Activated CD8-positive, alpha-beta memory T cell treated with anti-CD3 and anti-CD28 coated beads, Interleukin-2, amount 50 U/mL, for 4 hours (primary cell): ENCODE results near the gene PRKCA.

ENCODE experiments used
- DNase-seq: peaks from one replicate; pipeline ENCODE4 v3.0.0-alpha.2; 2020

PRKCA gene

DNA sequence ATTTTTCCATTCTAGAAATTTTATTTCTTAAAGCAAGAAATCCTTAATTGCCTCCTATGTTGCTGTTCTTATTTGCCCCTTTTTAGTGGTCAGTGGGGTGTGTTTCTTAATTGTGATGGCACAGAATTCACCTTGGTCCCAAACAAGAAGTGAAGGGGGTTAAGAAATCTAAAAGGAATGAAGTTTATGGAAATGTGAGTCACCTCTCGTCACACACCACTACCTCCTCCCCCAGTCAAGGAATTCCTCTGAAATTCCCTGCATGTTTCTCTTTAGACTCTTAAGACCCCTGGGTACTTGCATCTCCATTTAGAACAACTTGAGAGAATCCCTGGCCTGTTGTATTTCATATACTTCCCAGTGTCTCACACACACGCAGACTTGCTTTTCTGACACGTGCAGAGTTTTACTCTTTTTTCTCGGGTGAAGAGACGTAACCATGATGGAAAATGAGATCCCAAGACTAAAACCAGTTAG lies 247.4 kb downstream of the PRKCA start:
- no peak for DNase-seq

DNA sequence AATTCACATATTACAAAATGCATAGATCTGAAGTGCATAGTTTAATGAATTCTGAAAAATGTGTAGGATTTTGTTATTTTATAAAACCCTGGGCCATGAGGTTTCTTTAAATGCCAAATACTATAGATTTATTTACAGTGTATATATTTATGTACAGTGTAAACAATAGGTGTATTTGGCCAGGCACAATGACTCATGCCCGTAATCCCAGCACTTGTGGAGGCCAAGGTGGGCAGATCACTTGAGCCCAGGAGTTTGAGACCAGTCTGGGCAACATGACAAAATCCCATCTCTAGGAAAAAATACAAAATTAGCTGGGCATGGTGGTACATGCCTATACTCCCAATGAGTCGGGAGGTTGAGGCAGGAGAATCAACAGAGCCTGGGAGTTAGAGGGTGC lies 249.4 kb downstream of the PRKCA start:
- no peak for DNase-seq

DNA sequence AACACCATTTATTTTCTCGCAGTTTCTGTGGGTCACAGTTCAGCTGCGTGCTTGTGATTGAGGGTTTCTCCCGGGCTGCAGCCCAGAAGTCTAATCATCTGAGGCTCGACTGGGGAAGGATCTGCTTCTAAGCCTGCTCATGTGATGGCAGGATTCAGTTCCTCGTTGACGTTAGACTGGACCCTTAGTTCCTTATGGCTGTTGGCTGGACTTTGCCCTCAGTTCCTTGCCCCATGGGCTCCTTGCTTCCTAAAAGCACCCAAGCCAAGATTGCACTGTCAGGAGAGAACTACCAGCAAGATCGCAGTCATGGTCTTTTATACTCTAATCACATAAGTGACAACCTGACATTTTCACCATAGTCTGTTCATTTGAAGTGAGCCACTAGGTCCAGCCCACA lies 250.0 kb downstream of the PRKCA start:
- no peak for DNase-seq

DNA sequence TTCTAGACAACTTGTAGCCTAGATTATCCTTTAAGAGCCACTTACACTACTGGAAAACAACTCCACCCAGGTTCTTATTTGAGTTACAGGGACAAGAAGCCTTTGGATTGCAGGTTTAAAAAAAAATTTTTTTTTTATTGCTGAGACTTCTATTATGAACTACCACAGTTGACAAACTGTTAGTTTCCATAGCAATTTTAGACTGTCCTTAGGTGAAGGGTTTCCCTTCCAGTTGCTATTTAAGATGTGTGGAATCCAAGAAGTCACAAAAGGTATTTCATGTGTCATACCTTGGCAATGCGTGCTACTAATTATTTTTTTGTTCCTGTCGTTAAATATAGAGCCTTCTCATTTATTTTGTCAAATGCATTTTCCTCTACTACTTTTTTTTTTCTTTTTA lies 253.2 kb downstream of the PRKCA start:
- DNase-seq, result no peak

GRCh38 chr17:66557200-66557599 lies 254.8 kb downstream of the PRKCA start:
- DNase-seq, result no peak

DNA sequence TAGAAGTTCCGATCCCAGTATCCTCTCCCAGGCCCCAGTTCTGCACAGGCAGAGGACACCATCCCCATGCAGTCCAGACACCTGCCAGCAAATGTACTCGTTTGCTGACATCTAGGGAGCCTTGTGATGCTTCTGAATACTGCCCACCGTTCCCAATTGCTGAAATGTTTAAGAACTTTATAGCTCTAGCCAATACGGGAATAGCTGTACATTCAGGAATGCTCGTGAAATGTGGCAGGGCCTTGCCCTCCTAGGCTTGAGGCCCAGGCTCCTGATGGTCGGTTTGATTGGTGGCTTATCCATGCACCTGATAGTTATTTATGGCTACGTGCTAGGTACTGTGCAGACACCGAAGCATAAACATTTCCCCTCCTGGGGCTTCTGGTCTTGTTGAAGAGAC lies 255.5 kb downstream of the PRKCA start:
- DNase-seq, result no peak

- no peak for DNase-seq
Observed at GRCh38 chr17:66560691-66561090, 258.3 kb downstream of the PRKCA start.

GRCh38 chr17:66562119-66562518 lies 259.7 kb downstream of the PRKCA start:
- no peak for DNase-seq

DNA sequence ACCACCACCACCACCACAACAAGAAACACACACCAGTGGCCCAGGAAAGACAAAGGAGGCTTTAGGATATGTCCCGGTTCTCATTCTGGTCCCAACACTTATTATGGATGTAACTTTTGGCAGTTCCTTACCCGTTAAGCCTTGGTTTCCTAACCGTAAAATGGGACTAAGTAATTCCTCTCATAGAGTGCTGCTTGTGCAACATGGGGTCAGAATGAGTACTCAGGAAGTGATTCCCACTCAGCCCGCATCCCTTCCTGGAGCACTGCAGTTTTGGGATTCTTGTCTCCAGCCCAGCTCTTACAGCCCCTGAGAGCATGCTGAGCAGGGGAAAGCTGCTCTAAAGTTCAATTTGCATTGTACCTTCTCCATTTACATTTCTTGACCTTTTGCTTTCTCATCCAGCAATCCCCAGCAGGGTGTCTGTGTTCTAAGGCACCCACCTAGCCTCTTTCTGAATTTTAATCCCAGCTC lies 262.6 kb downstream of the PRKCA start:
- no peak for DNase-seq

DNA sequence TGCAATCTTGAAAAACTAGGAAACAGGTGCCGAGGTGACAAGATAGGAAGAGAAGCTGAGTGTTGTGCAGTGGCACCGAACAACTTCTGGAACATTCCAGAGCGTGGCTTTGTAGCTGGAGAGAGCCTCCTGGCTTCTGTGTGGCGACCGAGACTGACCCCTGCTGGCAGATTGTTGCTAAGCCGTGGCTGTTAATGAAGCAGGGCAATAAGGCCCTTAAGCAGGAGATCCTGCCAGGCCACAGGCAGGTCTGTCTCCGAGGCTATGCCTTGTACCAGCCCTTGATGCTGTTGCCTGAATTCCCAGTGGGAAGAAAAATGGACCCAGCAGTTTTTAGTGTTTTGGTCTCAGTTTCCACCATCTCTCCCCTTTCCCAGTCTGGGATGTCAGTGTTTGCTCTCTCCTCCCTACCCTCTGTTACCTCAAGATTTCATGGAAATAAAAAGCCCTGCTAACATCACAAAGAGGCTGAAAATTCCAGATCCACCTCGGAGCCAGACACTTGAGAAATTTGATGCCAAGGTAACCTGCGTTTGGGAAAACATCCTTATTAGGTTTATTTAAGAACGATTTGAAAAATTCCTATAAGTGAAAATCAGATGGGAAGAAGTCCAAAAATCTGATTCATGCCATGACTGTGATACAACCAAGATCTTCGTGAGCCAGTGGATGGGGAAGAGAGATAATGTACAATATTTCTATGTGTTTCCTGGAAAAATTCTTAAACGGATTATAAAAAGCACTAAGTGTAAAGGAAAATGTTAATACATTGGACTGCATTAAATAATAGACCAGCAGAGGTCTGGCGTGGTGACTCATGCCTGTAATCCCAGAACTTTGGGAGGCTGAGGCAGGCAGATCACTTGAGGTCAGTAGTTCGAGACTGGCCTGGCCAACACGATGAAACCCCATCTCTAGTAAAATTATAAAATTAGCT lies 265.1 kb downstream of the PRKCA start:
- DNase-seq, result peak; percentile 86

DNA sequence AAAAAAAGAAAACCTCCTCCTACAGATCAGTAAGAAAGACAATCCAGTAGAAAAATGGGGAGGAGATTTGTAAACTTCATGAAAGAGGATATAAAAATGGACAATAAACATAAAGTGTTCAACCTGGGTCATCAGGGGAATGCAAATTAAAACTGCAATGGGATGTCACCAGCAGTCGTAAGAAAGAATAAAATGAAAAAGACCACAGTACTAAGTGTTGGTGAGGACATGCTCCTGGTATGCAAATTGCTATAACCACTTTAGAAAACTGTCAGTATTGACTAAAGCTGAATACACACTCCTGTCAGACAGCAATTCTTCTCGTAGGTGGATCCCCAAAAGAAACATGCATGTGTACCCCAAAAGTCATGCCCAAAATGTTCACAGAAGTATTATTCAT lies 267.2 kb downstream of the PRKCA start:
- no peak for DNase-seq

DNA sequence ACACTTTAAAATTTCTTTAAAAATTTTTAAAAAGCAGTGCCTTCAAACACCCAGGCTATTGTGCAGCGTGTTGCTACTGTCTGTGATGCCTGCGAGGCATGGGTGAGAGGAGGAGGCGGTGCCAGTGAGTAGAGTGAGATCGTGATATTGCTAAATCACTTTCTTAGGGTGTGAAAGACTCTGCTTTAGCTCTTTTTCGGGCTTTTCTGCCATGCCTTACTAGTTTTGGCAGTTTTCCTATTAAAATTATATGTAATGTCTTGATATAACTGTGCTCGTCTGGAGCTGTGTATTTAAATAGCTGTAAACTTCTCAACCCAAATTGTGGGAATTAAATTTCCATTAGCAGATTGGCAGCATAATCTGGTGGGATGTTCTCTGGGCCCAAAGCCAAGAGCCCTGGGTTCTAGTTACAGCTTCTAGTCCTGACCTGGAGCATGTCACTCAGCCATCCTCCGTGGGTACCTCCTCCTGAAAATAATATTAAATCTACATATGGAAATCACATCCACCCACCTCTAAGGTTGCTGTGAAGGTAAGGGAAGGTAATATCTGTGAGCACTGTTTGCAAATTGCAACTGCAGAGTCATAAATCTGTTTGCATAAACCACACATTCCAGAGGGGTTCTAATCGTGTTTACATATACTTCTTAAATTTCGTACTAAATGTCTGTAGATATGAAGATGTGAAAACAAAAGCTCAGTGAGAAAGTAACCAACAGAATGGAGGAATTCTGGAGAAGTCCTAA lies 268.2 kb downstream of the PRKCA start:
- DNase-seq, result no peak

GRCh38 chr17:66571745-66572144 lies 269.3 kb downstream of the PRKCA start:
- no peak for DNase-seq

DNA sequence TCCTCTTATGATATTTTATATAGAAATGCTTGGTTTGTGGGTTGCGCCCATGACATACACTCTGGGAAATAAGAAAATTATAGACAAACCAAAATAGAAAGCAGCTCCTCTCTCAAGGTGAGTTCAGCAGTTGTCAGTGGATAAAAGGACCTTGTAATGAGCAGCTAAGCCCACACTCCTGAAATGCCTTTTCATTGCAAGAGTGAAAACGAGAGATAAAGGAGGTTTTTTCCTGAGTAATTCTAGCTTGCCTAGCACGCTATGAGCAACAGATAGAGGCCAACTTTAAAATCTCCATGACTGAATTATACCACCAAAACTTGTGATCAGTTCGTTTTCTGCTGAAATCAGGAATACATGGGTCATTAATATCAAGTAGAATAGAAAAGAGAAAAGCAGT lies 270.7 kb downstream of the PRKCA start:
- DNase-seq, result no peak

DNA sequence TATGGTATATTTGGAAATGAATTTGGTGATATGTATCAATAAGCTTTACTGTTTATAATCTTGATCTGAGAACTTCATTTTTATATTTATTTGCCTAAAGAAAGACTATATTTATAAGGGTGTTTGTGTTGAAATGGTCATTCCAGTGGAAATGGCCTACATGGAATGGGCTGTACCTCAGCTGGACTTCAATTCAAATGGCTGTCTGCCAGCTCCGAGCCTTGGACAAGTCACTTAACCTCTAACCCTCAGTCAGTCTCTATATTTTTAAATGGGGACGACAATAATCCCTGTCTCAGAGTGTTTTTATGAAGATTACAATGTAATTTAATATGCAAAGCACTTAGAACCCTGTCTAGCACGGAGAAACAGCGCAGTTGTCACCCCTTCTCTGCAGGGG lies 271.7 kb downstream of the PRKCA start:
- no peak for DNase-seq

DNA sequence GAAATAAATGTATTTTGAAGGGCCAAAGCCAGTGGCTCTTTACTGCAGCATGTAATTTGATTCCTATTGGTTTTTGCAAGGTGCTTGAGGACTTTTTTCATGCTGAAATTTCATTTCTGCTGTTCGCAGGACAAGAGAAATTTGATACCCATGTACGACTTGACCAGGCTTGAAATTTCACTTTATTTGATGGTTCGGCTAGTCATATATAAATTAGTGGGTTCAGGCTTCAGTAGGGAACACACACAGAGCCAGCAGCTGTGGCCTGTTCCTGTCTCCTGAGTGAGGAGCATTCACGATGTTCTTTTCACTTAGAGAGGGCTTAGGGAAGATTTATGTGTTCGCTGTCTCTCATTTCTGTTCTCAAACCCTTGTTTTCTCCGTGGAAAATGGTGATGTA lies 274.1 kb downstream of the PRKCA start:
- DNase-seq, result no peak

DNA sequence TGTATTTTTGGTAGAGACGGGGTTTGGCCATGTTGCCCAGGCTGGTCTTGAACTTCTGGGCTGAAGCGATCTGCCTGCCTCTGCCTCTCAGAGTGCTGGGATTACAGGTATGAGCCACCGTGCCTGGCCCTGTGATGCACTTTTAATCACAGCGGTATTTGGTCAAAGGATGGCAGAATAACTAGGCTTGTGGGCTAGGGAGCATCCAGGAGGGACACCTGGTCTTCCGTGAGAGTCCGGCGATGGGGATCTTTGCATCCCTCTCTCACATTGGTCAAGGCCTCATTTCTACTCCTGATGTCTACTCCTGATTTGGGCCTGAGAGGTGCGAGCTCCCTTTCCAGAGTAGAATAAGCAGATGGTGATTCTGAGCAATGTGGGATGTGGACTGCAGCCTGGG lies 274.6 kb downstream of the PRKCA start:
- DNase-seq, result no peak

- no peak for DNase-seq
Observed at GRCh38 chr17:66578781-66579489, 276.5 kb downstream of the PRKCA start.

DNA sequence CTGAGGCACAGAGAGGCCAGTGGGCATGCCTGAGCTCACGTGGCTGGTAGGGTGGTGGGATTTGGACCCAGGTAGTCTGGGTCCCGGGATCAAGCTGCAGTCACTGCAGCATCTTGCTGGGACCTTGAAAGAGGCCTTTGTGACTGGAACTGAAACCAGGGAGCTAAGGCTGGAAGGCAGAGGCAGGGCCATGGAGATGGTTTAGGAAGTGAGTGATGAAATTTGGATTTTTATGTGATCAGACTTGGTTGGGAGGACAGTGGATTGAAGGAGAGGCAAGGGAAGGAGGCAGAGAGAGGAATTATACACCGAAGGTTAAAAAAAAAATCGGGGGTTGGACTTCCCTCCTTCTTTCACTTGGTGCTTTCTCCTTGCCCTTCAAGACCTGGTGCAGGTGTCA lies 277.1 kb downstream of the PRKCA start:
- no peak for DNase-seq

GRCh38 chr17:66580184-66580955 lies 278.0 kb downstream of the PRKCA start:
- no peak for DNase-seq

GRCh38 chr17:66580956-66581391 lies 278.6 kb downstream of the PRKCA start:
- no peak for DNase-seq

DNA sequence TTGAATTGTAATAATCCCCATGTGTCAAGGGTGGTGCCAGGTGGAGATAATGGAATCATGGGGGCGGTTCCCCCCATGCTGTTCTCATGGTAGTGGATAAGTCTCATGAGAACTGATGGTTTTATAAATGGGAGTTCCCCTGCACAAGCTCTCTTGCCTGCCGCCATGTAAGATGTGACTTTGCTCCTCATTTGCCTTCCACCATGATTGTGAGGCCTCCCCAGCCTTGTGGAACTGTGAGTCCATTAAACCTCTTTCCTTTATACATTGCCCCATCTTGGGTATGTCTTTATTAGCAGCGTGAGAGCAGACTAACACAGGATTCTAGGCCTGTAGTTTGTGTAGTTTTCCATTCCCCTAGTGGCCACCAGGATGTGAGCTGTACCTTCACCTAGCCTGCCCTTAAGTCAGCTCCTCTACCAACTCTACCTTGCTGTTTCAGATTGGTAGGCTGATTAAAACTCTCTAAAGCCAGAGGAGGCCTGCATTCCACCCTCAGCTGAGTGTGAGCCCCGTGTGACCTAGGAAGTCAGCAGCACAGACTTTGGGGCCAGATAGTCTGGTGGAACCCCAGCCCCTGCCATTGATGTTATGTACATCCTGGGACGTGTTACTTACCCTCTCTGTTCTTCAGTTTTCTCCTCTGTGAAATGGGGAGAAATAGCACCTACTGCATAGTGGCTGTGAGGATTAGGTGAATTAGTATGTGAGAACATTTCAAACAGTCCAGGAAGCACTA lies 280.1 kb downstream of the PRKCA start:
- DNase-seq, result no peak
